ENCODE data around the gene ZRANB2. TPM values are rescaled to one million over a fixed set of nuclear protein-coding genes. Genes with fewer than 3 reads are reported as not detected.

Gene ZRANB2
- total and polyA plus RNA-seq, 2 experiments from 2014 or later, result 63.3 to 69.8 TPM

DNA sequence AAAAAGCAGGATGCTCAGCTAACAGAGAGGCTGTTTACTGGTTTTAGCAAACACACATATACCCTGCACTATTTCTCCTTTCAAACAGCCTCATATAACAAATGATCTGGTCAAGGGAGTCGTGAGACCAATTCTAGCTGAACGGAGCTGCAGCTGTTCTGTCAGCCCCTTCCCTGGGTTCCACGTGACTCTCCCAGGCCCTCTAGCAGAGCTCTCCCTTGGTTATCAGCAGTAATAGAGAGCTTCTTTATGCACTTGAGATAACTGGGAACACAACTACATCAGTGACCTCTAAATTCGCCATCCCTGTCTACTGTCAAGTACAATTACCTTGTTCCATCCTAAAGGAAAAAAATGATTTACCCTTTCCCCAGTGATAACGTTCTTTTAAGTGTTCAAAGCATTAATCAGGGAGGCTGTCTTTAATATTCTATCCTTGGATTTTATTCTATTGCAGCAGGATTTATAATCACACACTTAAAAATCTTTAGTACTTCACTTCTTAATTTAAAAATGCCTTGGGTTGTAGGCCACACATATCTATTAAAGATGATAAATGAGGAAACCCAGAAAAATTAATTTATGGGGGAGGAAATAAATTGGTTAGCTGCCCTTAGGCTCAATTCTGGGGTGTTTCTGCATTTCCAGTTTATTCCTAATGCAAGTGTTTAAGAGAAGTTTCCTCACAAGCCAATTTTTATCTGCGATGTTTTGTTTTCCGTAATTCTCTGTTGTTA lies 61.4 kb downstream of the ZRANB2 start:
- Histone ChIP-seq H3K4me3 (no peak overlapping the region), H3K4me2 (no peak overlapping the region), H3K27ac (no peak overlapping the region), H3K9me3 (ENCODE audit: low read depth) (no peaks in the 10 kb centered on the region), H3K36me3 (replicated peaks; ENCODE audit: insufficient read depth, low read depth) (no peaks in the 10 kb centered on the region), H3K27me3 (no peaks in the 10 kb centered on the region), H3K79me2 (no peaks in the 10 kb centered on the region), H4K20me1 (ENCODE audit: insufficient read depth, poor library complexity, severe bottlenecking) (no peaks in the 10 kb centered on the region), H3K4me1 (ENCODE audit: insufficient read depth) (no peaks in the 10 kb centered on the region), H3K9me2 (replicated peaks; ENCODE audit: insufficient read depth) (no peaks in the 10 kb centered on the region), H2AFZ (no peak overlapping the region)
- 52% methylated on average over 7 of the region's 7 CpGs for WGBS (ENCODE audit: low lambda C conversion rate, missing lambda C conversion rate)
- TF ChIP-seq, protein P1, sequence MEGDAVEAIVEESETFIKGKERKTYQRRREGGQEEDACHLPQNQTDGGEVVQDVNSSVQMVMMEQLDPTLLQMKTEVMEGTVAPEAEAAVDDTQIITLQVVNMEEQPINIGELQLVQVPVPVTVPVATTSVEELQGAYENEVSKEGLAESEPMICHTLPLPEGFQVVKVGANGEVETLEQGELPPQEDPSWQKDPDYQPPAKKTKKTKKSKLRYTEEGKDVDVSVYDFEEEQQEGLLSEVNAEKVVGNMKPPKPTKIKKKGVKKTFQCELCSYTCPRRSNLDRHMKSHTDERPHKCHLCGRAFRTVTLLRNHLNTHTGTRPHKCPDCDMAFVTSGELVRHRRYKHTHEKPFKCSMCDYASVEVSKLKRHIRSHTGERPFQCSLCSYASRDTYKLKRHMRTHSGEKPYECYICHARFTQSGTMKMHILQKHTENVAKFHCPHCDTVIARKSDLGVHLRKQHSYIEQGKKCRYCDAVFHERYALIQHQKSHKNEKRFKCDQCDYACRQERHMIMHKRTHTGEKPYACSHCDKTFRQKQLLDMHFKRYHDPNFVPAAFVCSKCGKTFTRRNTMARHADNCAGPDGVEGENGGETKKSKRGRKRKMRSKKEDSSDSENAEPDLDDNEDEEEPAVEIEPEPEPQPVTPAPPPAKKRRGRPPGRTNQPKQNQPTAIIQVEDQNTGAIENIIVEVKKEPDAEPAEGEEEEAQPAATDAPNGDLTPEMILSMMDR (IDR thresholded peaks at IDR 0.05; ENCODE audit: poor library complexity), result no peak
- TF ChIP-seq EZH2phosphoT487 (IDR thresholded peaks at IDR 0.05; ENCODE audit: low read depth, severe bottlenecking, unreplicated experiment) (no peak), EZH2 (IDR thresholded peaks at IDR 0.05; ENCODE audit: borderline replicate concordance) (no peak)
- no peak for DNase-seq (ENCODE audit: low spot score)

- Histone ChIP-seq H3K9me2 (replicated peaks; ENCODE audit: insufficient read depth) (no peaks in the 10 kb centered on the region), H3K79me2 (no peaks in the 10 kb centered on the region), H3K4me3 (no peak overlapping the region), H3K4me1 (ENCODE audit: insufficient read depth) (no peaks in the 10 kb centered on the region), H4K20me1 (ENCODE audit: insufficient read depth, poor library complexity, severe bottlenecking) (no peaks in the 10 kb centered on the region), H3K4me2 (no peak overlapping the region), H3K36me3 (replicated peaks; ENCODE audit: insufficient read depth, low read depth) (no peaks in the 10 kb centered on the region), H3K9me3 (ENCODE audit: low read depth) (no peaks in the 10 kb centered on the region), H3K27me3 (no peaks in the 10 kb centered on the region), H3K27ac (no peak overlapping the region), H2AFZ (no peak overlapping the region)
- TF ChIP-seq EZH2phosphoT487 (IDR thresholded peaks at IDR 0.05; ENCODE audit: low read depth, severe bottlenecking, unreplicated experiment) (no peak), EZH2 (IDR thresholded peaks at IDR 0.05; ENCODE audit: borderline replicate concordance) (no peak)
- TF ChIP-seq, protein P1 (IDR thresholded peaks at IDR 0.05; ENCODE audit: poor library complexity), result no peak
- no peak for DNase-seq (ENCODE audit: low spot score)
Measured at GRCh38 chr1:71018791-71019190, 62.0 kb downstream of the ZRANB2 start.

DNA sequence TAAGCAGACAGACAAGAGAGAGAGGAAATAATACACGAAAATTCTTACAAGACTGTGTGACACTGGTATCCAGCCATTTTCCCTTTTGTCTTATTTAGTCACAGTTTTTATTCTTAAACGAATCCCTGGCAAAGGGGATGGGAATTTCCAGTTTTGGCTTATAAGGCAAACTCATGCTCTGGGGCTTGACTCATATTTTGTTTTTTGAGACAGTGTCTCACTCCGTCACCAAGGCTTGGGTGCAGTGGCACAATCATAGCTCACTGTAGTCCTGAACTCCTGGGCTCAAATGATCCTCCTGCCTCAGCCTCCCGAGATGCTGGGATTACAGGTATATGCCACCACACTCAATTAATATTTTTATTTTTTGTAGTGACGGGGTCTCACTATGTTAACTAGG lies 65.1 kb downstream of the ZRANB2 start:
- Histone ChIP-seq H3K4me2 (no peak overlapping the region), H4K20me1 (ENCODE audit: insufficient read depth, poor library complexity, severe bottlenecking) (no peaks in the 10 kb centered on the region), H3K36me3 (replicated peaks; ENCODE audit: insufficient read depth, low read depth) (no peaks in the 10 kb centered on the region), H3K4me3 (no peak overlapping the region), H3K4me1 (ENCODE audit: insufficient read depth) (no peaks in the 10 kb centered on the region), H3K9me3 (ENCODE audit: low read depth) (no peaks in the 10 kb centered on the region), H3K27me3 (no peaks in the 10 kb centered on the region), H3K9me2 (replicated peaks; ENCODE audit: insufficient read depth) (no peaks in the 10 kb centered on the region), H2AFZ (no peak overlapping the region), H3K27ac (no peak overlapping the region), H3K79me2 (no peaks in the 10 kb centered on the region)
- no peak for DNase-seq (ENCODE audit: low spot score)
- WGBS (ENCODE audit: low lambda C conversion rate, missing lambda C conversion rate), result 90% methylated on average over 5 of the region's 5 CpGs
- no peak for TF ChIP-seq EZH2phosphoT487 (IDR thresholded peaks at IDR 0.05; ENCODE audit: low read depth, severe bottlenecking, unreplicated experiment)
- TF ChIP-seq, protein P1 (IDR thresholded peaks at IDR 0.05; ENCODE audit: poor library complexity), result no peak
- TF ChIP-seq EZH2 (IDR thresholded peaks at IDR 0.05; ENCODE audit: borderline replicate concordance), result no peak

Measured in hepatocyte (in vitro differentiated cells).